ENCODE measurements around the gene TCP11L2. TPM values are rescaled to one million over a fixed set of nuclear protein-coding genes. Genes with fewer than 3 reads are reported as not detected.

Gene TCP11L2
- total RNA-seq, 4 donors from 2014 or later: 32.1 to 52.3 (median 39.5) TPM

GRCh38 chr12:106345746-106346145 is 43.2 kb downstream of the TCP11L2 start:
- H3K36me3 ChIP-seq: peaks cover 10 to 56% (median 25%) of the 10 kb centered on the region in 4 donors
- H3K4me3 ChIP-seq: no peak overlapping the region
- intact Hi-C loops (cut with DNase I): no loop called here
- DNase-seq (ENCODE audit: extremely low spot score): no peak
- no peaks in the 10 kb centered on the region for H3K27me3 ChIP-seq
- TF ChIP-seq POLR2A (IDR thresholded peaks at IDR 0.05; ENCODE audit: low read depth) (no peak), CTCF (IDR thresholded peaks at IDR 0.05) (peak; percentile 11 to 37 (median 22)), EP300 (IDR thresholded peaks at IDR 0.05) (no peak), POLR2AphosphoS5 (IDR thresholded peaks at IDR 0.05) (no peak)
- no peaks in the 10 kb centered on the region for H3K9me3 ChIP-seq
- peaks cover 30 to 42% (median 37%) of the 10 kb centered on the region in 4 donors for H3K4me1 ChIP-seq
- peak overlapping the region in 1 of 4 donors; percentile 19 for H3K27ac ChIP-seq (replicated peaks in 1 of 4)
- WGBS: 58% methylated on average over 5 of the region's 5 CpGs

GRCh38 chr12:106348411-106348810 is 45.9 kb downstream of the TCP11L2 start:
- H3K4me1 ChIP-seq: peaks cover 6 to 15% (median 14%) of the 10 kb centered on the region in 4 donors
- H3K27ac ChIP-seq (replicated peaks in 1 of 4): no peak overlapping the region
- no peak overlapping the region for H3K4me3 ChIP-seq
- H3K36me3 ChIP-seq: peaks cover 7 to 42% (median 20%) of the 10 kb centered on the region in 4 donors
- whole genome bisulfite sequencing: 44% methylated on average over 4 of the region's 4 CpGs
- no peaks in the 10 kb centered on the region for H3K27me3 ChIP-seq
- intact Hi-C loops (cut with DNase I): no loop called here
- TF ChIP-seq POLR2A (IDR thresholded peaks at IDR 0.05; ENCODE audit: low read depth): no peak
- TF ChIP-seq CTCF (IDR thresholded peaks at IDR 0.05): no peak
- TF ChIP-seq EP300 (IDR thresholded peaks at IDR 0.05): no peak
- no peak for TF ChIP-seq POLR2AphosphoS5 (IDR thresholded peaks at IDR 0.05)
- no peaks in the 10 kb centered on the region for H3K9me3 ChIP-seq
- no peak for DNase-seq (ENCODE audit: extremely low spot score)

- WGBS: 87% methylated on average over 6 of the region's 6 CpGs
- DNase-seq (ENCODE audit: extremely low spot score): no peak
Observed at GRCh38 chr12:106353175-106353574, 50.6 kb downstream of the TCP11L2 start.

GRCh38 chr12:106357549-106358395 is 55.2 kb downstream of the TCP11L2 start, which contains the start of gene POLR3B:
Gene POLR3B (plus strand): TSS chr12:106357748. CDS start chr12:106357880, 132 bp downstream.
- Histone ChIP-seq H3K4me3 (peak within 1 kb of the TSS; percentile 72 to 88 (median 78)), H3K9me3 (no peaks in the 10 kb centered on the region), H3K27me3 (no peaks in the 10 kb centered on the region), H3K27ac (replicated peaks in 1 of 4) (peak within 1 kb of the TSS; percentile 89 to 96 (median 93)), H3K4me1 (peaks cover 13 to 30% (median 23%) of the 10 kb centered on the region in 4 donors), H3K36me3 (no peaks in the 10 kb centered on the region)
- DNase-seq (ENCODE audit: extremely low spot score): peak; percentile 99
- WGBS: 0% methylated on average over 21 of the region's 63 CpGs
- intact Hi-C loops (cut with DNase I): loop anchor here (5.0 kb wide), 3 partner anchors 55 to 415 kb away; partner anchors contain the start of genes RIC8B and TCP11L2
- TF ChIP-seq POLR2A (IDR thresholded peaks at IDR 0.05; ENCODE audit: low read depth) (peak; percentile 73), POLR2AphosphoS5 (IDR thresholded peaks at IDR 0.05) (peak; percentile 85 to 90), EP300 (IDR thresholded peaks at IDR 0.05) (no peak), CTCF (IDR thresholded peaks at IDR 0.05) (peak; percentile 88 to 94 (median 91))

More at GRCh38 chr12:106353175-106353574, 50.6 kb downstream of the TCP11L2 start:
- Histone ChIP-seq H3K36me3 (peaks cover 0 to 14% (median 2%) of the 10 kb centered on the region in 4 donors), H3K27me3 (no peaks in the 10 kb centered on the region), H3K9me3 (no peaks in the 10 kb centered on the region), H3K27ac (replicated peaks in 1 of 4) (no peak overlapping the region), H3K4me1 (peaks cover 5 to 17% (median 12%) of the 10 kb centered on the region in 4 donors), H3K4me3 (no peak overlapping the region)
- TF ChIP-seq POLR2A (IDR thresholded peaks at IDR 0.05; ENCODE audit: low read depth): no peak
- TF ChIP-seq CTCF (IDR thresholded peaks at IDR 0.05): no peak
- TF ChIP-seq POLR2AphosphoS5 (IDR thresholded peaks at IDR 0.05): no peak
- intact Hi-C loops (cut with DNase I): no loop called here

All from esophagus muscularis mucosa (tissue), 4 donors.